CD8-positive, alpha-beta memory T cell (primary cell): Measurements from ENCODE around the gene EFHD2. TPM values are rescaled to one million over a fixed set of nuclear protein-coding genes. Genes with fewer than 3 reads are reported as not detected.

Experiments used
- CTCF ChIA-PET: fragments of 350-600 bp; sonication (Branson Sonifier 250); formaldehyde crosslinking; loops from one replicate; lab custom pipeline; 2021; ENCODE audit warnings: antibody characterized with exemption; lab: Charles Lee
- POLR2A ChIA-PET: fragments of 350-600 bp; sonication (Branson Sonifier 250); formaldehyde crosslinking; loops from one replicate; lab custom pipeline; 2021; ENCODE audit warnings: antibody characterized with exemption; lab: Charles Lee
- DNase-seq, 5 donors: peaks; one replicate each; pipeline versions ENCODE4 v3.0.0 to v3.0.0-alpha.2; 2020 to 2022; ENCODE audit warnings: mixed read lengths in 1 of 5
- H3K27ac ChIP-seq: one replicate; pipeline ENCODE4 v1.7.0; 2013; ENCODE audit warnings: low read depth, mild to moderate bottlenecking, low read length, moderate library complexity
- H3K27me3 ChIP-seq: 2 replicates; pipeline ENCODE4 v1.7.0; 2013; ENCODE audit warnings: low read length, mild to moderate bottlenecking; ENCODE audit not compliant: insufficient read depth, poor library complexity, severe bottlenecking
- H3K36me3 ChIP-seq: 2 replicates; pipeline ENCODE4 v1.7.0; 2013; ENCODE audit warnings: mild to moderate bottlenecking, low read length, moderate library complexity; ENCODE audit not compliant: insufficient read depth
- H3K4me1 ChIP-seq: 2 replicates; pipeline ENCODE4 v1.7.0; 2013; ENCODE audit warnings: mild to moderate bottlenecking, low read length, moderate library complexity; ENCODE audit not compliant: insufficient read depth
- H3K4me3 ChIP-seq: 2 replicates; pipeline ENCODE4 v1.7.0; 2013; ENCODE audit warnings: mild to moderate bottlenecking, low read length
- H3K9me3 ChIP-seq: 2 replicates; pipeline ENCODE4 v1.7.0; 2013; ENCODE audit warnings: mild to moderate bottlenecking, low read length
- H3K27ac Mint-ChIP-seq, 8 donors: one replicate each; pipeline ENCODE4 v1.8.0; 2020 to 2021; ENCODE audit warnings: mixed read lengths in 8 of 8, mild to moderate bottlenecking in 6 of 8, inconsistent platforms in 3 of 8, moderate library complexity in 3 of 8
- H3K27me3 Mint-ChIP-seq, 2 donors: one replicate each; pipeline ENCODE4 v1.8.0; 2020 to 2021; ENCODE audit warnings: mixed read lengths in 2 of 2, mild to moderate bottlenecking in 1 of 2, moderate library complexity in 1 of 2
- H3K36me3 Mint-ChIP-seq, 3 donors: one replicate each; pipeline ENCODE4 v1.8.0; 2020 to 2021; ENCODE audit warnings: mixed read lengths in 3 of 3, inconsistent platforms in 1 of 3, mild to moderate bottlenecking in 1 of 3
- H3K4me1 Mint-ChIP-seq, 3 donors: one replicate each; pipeline ENCODE4 v1.8.0; 2020 to 2021; ENCODE audit warnings: mixed read lengths in 3 of 3, inconsistent platforms in 1 of 3, mild to moderate bottlenecking in 1 of 3
- H3K4me3 Mint-ChIP-seq, 7 donors: one replicate each; pipeline ENCODE4 v1.8.0; 2020 to 2021; ENCODE audit warnings: mixed read lengths in 7 of 7, mild to moderate bottlenecking in 6 of 7, moderate library complexity in 4 of 7, inconsistent platforms in 2 of 7
- H3K9me3 Mint-ChIP-seq, 5 donors: one replicate each; pipeline ENCODE4 v1.8.0; 2020 to 2022; ENCODE audit warnings: mixed read lengths in 5 of 5, mild to moderate bottlenecking in 3 of 5, moderate library complexity in 2 of 5, inconsistent platforms in 1 of 5
- polyA plus RNA-seq: library from polyadenylated mRNA; unstranded; fragments of 300-500 nt; fragmentation: Illumina TruSeq; gene quantifications from one replicate; pipeline ENCODE4 v1.2.3, GENCODE V29; 2021
- total RNA-seq, 2 experiments: library from RNA; stranded (reverse); gene quantifications; one replicate each; pipeline ENCODE4 v1.2.3, GENCODE V29; 2021

EFHD2 gene
- total RNA-seq, result 10 to 100 TPM; 64.7 to 67.9 TPM
- polyA plus RNA-seq, result 154 TPM

DNA sequence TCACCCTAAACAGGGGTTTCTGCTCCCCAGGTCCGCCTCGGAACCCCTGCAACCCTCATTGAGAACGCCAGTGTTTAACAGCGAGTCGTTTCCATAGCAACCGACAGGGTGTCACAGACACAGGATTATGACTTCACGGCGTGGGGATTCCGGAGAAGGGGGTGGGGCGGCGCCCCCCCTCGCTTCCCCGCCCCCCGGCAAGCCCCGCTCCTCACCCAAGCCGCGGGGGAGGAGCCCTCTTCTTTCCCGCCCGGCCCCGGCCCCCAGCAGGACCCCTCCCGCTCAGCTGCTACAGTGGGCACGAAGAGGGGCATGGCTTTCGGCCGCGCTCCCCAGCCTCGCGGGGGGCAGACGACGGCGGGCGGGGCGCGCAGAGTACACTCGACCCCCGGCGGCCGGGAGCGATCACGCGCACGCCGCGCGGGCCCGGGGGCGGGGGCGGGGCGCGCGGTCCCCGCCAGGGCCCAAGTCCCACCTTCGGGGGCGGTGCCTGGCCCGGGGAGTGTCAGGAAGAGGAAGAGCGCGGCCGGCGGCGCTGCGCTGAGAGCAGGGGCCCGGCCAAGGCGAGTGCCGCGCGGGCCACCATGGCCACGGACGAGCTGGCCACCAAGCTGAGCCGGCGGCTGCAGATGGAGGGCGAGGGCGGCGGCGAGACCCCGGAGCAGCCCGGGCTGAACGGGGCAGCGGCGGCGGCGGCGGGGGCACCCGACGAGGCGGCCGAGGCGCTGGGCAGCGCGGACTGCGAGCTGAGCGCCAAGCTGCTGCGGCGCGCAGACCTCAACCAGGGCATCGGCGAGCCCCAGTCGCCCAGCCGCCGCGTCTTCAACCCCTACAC, at the start of gene EFHD2:
Gene EFHD2, plus strand, starts transcription at position 501 of the 835 bp plus-strand sequence. Its CDS starts 84 bp downstream, at position 585.
- H3K4me1 Mint-ChIP-seq, result peaks cover 69 to 71% (median 71%) of the 10 kb centered on the region in 3 donors
- peak; percentile 83 to 95 (median 87) for DNase-seq
- H3K27ac ChIP-seq, result peak within 1 kb of the TSS; percentile 90
- peaks cover 50% of the 10 kb centered on the region for H3K4me1 ChIP-seq
- no peaks in the 10 kb centered on the region for H3K9me3 ChIP-seq
- H3K27me3 ChIP-seq, result no peaks in the 10 kb centered on the region
- H3K27me3 Mint-ChIP-seq, result no peaks in the 10 kb centered on the region
- H3K36me3 ChIP-seq, result no peaks in the 10 kb centered on the region
- H3K27ac Mint-ChIP-seq, result peak within 1 kb of the TSS; percentile 97 to 99 (median 99)
- H3K4me3 ChIP-seq, result peak within 1 kb of the TSS; percentile 80
- no peaks in the 10 kb centered on the region for H3K9me3 Mint-ChIP-seq
- H3K4me3 Mint-ChIP-seq, result peak within 1 kb of the TSS; percentile 91 to 99 (median 94)
- ChIA-PET CTCF (interaction anchor here (1.6 to 4.0 kb wide), 2 partner anchors 22 to 86 kb away, joined by 4 to 18 read pairs; no protein-coding TSS in a partner anchor), POLR2A (no interaction called here)
- peaks cover 0 to 32% (median 5%) of the 10 kb centered on the region in 3 donors for H3K36me3 Mint-ChIP-seq

- H3K4me3 ChIP-seq, result no peak overlapping the region
- DNase-seq, result no peak
- H3K27me3 Mint-ChIP-seq, result peaks cover 0 to 2% of the 10 kb centered on the region in 2 donors
- no peaks in the 10 kb centered on the region for H3K4me1 ChIP-seq
- CTCF ChIA-PET, result no interaction called here
- no peak overlapping the region for H3K27ac Mint-ChIP-seq
- H3K9me3 ChIP-seq, result no peaks in the 10 kb centered on the region
- no peaks in the 10 kb centered on the region for H3K27me3 ChIP-seq
- H3K27ac ChIP-seq, result no peak overlapping the region
- no peaks in the 10 kb centered on the region for H3K36me3 ChIP-seq
- H3K4me1 Mint-ChIP-seq, result peaks cover 3 to 5% (median 4%) of the 10 kb centered on the region in 3 donors
- no peaks in the 10 kb centered on the region for H3K36me3 Mint-ChIP-seq
- no peak overlapping the region for H3K4me3 Mint-ChIP-seq
- POLR2A ChIA-PET, result no interaction called here
- H3K9me3 Mint-ChIP-seq, result no peaks in the 10 kb centered on the region
Observed at GRCh38 chr1:15360700-15361099, 49.0 kb upstream of the EFHD2 start.

DNA sequence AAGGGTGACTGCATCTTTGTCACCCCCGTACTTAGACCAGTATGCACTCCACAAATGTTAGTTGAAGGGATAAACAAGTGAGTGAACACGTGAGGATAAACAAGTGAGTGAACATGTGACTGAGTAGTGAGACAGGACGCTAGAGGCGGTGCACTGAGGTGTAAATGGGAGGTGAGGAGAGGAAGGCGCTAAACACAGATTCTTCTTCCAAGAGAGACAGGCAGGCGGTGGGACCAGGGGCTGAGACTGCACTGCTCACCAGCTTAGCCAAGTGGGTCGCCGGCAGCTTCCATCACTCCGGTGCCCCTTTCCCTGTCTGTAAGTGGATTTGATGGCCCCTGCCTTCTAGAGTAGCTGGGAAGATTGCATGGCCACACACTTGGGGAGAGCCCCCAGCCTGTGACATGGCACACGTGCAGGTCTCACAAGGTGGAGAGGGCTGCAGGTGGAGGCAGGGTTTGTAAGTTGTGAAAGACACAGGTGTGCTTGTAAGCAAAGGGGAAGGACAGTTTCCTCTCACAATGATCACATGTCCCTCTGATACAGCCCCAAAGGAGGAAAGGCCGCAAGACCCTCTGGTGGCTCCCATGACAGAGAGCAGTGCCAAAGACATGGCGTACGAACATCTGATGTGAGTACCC, 47.5 kb upstream of the EFHD2 start:
- peak overlapping the region in 3 of 8 donors; percentile 8 to 60 (median 14) for H3K27ac Mint-ChIP-seq
- H3K4me3 ChIP-seq, result no peak overlapping the region
- H3K36me3 ChIP-seq, result no peaks in the 10 kb centered on the region
- no peak overlapping the region for H3K4me3 Mint-ChIP-seq
- H3K27ac ChIP-seq, result no peak overlapping the region
- H3K4me1 Mint-ChIP-seq, result no peaks in the 10 kb centered on the region
- H3K27me3 Mint-ChIP-seq, result peaks cover 0 to 3% of the 10 kb centered on the region in 2 donors
- H3K4me1 ChIP-seq, result no peaks in the 10 kb centered on the region
- H3K36me3 Mint-ChIP-seq, result no peaks in the 10 kb centered on the region
- H3K9me3 Mint-ChIP-seq, result no peaks in the 10 kb centered on the region
- H3K27me3 ChIP-seq, result no peaks in the 10 kb centered on the region
- H3K9me3 ChIP-seq, result no peaks in the 10 kb centered on the region
- no peak for DNase-seq
- CTCF ChIA-PET, result no interaction called here
- POLR2A ChIA-PET, result no interaction called here

DNA sequence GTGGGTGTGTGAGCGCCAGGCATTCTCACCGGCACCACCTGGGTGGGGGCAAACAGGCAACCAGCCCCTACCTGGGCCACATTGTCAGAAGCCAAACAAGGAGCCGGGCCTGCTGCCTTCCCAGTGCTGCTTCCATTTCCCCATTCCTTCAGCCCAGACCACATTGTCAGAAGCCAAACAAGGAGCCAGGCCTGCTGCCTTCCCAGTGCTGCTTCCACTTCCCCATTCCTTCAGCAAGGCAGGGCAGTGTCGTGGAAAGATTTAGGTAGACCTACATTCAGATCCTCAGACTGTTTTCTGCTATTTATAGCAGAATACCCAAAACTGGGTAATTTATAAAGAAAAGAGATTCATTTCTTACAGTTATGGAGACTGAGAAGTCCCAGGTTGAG, 47.0 kb upstream of the EFHD2 start:
- no peak for DNase-seq
- CTCF ChIA-PET, result no interaction called here
- POLR2A ChIA-PET, result no interaction called here
- Mint-ChIP-seq H3K27me3 (peaks cover 0 to 3% of the 10 kb centered on the region in 2 donors), H3K4me3 (no peak overlapping the region), H3K9me3 (no peaks in the 10 kb centered on the region), H3K36me3 (no peaks in the 10 kb centered on the region), H3K27ac (peak overlapping the region in 1 of 8 donors; percentile 89), H3K4me1 (no peaks in the 10 kb centered on the region)
- no peaks in the 10 kb centered on the region for H3K27me3 ChIP-seq
- H3K9me3 ChIP-seq, result no peaks in the 10 kb centered on the region
- H3K36me3 ChIP-seq, result no peaks in the 10 kb centered on the region
- no peak overlapping the region for H3K27ac ChIP-seq
- H3K4me1 ChIP-seq, result no peaks in the 10 kb centered on the region
- no peak overlapping the region for H3K4me3 ChIP-seq

- Mint-ChIP-seq H3K27ac (peak overlapping the region in 1 of 8 donors; percentile 48), H3K36me3 (no peaks in the 10 kb centered on the region), H3K9me3 (no peaks in the 10 kb centered on the region), H3K27me3 (peaks cover 3 to 4% of the 10 kb centered on the region in 2 donors), H3K4me1 (no peaks in the 10 kb centered on the region), H3K4me3 (no peak overlapping the region)
- Histone ChIP-seq H3K4me3 (no peak overlapping the region), H3K27ac (no peak overlapping the region), H3K9me3 (no peaks in the 10 kb centered on the region), H3K36me3 (no peaks in the 10 kb centered on the region), H3K27me3 (no peaks in the 10 kb centered on the region), H3K4me1 (no peaks in the 10 kb centered on the region)
- ChIA-PET POLR2A (no interaction called here), CTCF (no interaction called here)
- DNase-seq, result no peak
Observed at GRCh38 chr1:15364740-15365139, 44.9 kb upstream of the EFHD2 start.

DNA sequence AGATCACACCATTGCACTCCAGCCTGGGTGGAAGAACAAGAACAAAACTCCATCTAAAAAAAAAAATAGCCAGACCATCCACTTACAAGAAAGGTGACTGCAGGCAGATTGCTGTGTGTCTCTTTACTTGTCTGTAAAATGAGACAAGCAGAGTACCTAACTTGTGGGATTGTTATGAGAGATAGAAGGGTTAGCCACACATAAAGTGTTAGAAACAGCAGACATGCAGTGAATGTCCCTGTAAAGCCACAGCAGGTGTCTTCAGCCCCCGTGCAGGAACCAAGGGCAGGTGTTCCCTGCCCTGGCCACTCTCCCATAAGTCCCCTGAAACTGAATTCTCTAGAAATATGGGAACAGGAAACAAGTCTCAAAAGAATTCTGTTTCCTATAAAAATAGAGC, 40.8 kb upstream of the EFHD2 start:
- Histone ChIP-seq H3K9me3 (no peaks in the 10 kb centered on the region), H3K36me3 (no peaks in the 10 kb centered on the region), H3K4me1 (no peaks in the 10 kb centered on the region), H3K4me3 (no peak overlapping the region), H3K27ac (no peak overlapping the region), H3K27me3 (no peaks in the 10 kb centered on the region)
- CTCF ChIA-PET, result no interaction called here
- no peak overlapping the region for H3K4me3 Mint-ChIP-seq
- POLR2A ChIA-PET, result no interaction called here
- H3K27ac Mint-ChIP-seq, result peak overlapping the region in 1 of 8 donors; percentile 43
- H3K27me3 Mint-ChIP-seq, result peaks cover 3 to 12% of the 10 kb centered on the region in 2 donors
- no peaks in the 10 kb centered on the region for H3K4me1 Mint-ChIP-seq
- H3K9me3 Mint-ChIP-seq, result no peaks in the 10 kb centered on the region
- no peaks in the 10 kb centered on the region for H3K36me3 Mint-ChIP-seq
- no peak for DNase-seq

- no peak overlapping the region for H3K4me3 ChIP-seq
- Mint-ChIP-seq H3K4me3 (no peak overlapping the region), H3K27ac (no peak overlapping the region), H3K27me3 (peaks cover 3 to 12% of the 10 kb centered on the region in 2 donors), H3K4me1 (no peaks in the 10 kb centered on the region), H3K9me3 (no peaks in the 10 kb centered on the region), H3K36me3 (no peaks in the 10 kb centered on the region)
- H3K4me1 ChIP-seq, result no peaks in the 10 kb centered on the region
- no peaks in the 10 kb centered on the region for H3K36me3 ChIP-seq
- H3K27me3 ChIP-seq, result no peaks in the 10 kb centered on the region
- no peak for DNase-seq
- ChIA-PET CTCF (no interaction called here), POLR2A (no interaction called here)
- no peak overlapping the region for H3K27ac ChIP-seq
- H3K9me3 ChIP-seq, result no peaks in the 10 kb centered on the region
Observed at GRCh38 chr1:15370268-15370667, 39.4 kb upstream of the EFHD2 start.
